ENCODE measurements around the gene USP17L17.
"Not testable (repeated sequence)": the region's sequence is repeated elsewhere in the genome, so short reads cannot be mapped to it uniquely, and the experiment has no call there.

Gene USP17L17, protein sequence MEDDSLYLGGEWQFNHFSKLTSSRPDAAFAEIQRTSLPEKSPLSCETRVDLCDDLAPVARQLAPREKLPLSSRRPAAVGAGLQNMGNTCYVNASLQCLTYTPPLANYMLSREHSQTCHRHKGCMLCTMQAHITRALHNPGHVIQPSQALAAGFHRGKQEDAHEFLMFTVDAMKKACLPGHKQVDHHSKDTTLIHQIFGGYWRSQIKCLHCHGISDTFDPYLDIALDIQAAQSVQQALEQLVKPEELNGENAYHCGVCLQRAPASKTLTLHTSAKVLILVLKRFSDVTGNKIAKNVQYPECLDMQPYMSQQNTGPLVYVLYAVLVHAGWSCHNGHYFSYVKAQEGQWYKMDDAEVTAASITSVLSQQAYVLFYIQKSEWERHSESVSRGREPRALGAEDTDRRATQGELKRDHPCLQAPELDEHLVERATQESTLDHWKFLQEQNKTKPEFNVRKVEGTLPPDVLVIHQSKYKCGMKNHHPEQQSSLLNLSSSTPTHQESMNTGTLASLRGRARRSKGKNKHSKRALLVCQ

DNA sequence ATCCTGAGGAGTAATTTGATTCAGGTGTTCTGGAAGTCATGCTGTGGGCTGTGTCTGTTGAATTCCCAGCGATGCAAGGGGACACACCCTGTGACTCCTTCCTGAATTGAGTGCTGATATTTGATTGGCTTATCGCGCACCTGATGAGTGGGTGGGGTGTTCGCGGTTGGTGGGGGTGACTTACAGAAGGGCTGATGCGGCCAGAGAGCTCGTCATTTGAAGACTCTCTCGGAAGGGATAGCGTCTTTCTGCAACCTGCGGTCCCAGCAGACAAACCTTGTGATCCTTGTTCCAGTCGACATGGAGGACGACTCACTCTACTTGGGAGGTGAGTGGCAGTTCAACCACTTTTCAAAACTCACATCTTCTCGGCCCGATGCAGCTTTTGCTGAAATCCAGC is at the start of gene USP17L17:
Gene USP17L17 (plus strand): TSS at position 301 of the 400 bp plus-strand sequence. CDS start 0 bp downstream, at position 301.
- H3K4me3 ChIP-seq (ENCODE audit: low read depth, low read length); in situ Hi-C loops (cut with HindIII; ENCODE audit: low sequenced_read_pairs); DNase-seq (ENCODE audit: low read depth, low spot score): not testable (repeated sequence)

DNA sequence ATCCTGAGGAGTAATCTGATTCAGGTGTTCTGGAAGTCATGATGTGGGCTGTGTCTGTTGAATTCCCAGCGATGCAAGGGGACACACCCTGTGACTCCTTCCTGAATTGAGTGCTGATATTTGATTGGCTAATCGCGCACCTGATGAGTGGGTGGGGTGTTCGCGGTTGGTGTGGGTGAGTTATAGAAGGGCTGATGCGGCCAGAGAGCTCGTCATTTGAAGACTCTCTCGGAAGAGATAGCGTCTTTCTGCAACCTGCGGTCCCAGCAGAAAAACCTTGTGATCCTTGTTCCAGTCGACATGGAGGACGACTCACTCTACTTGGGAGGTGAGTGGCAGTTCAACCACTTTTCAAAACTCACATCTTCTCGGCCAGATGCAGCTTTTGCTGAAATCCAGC is 33.3 kb upstream of the USP17L17 start, which contains the start of gene USP17L10:
Gene USP17L10 (plus strand): TSS at position 301 of the 400 bp plus-strand sequence. CDS start 0 bp downstream, at position 301.
- H3K4me3 ChIP-seq (ENCODE audit: low read depth, low read length); DNase-seq (ENCODE audit: low read depth, low spot score); in situ Hi-C loops (cut with HindIII; ENCODE audit: low sequenced_read_pairs): not testable (repeated sequence)

DNA sequence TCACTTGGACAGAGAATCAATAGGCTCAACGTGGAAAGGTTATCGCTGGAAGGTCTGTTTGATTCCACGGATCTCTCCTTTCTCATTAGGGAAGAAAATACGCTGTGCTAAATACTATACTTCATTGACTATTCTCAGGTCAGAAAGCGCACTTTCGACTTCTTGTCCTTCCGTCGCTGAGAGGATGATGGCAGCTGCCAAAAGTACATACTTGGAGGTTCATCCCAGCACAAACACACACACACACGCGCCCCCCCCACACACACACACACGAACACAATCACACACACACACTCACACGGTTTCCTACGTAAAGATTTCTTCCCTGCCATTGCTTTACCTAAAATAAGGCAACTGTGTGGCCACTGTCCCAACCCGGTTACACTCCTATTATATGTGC is 29.0 kb upstream of the USP17L17 start:
- H3K4me3 ChIP-seq (ENCODE audit: low read depth, low read length); DNase-seq (ENCODE audit: low read depth, low spot score); in situ Hi-C loops (cut with HindIII; ENCODE audit: low sequenced_read_pairs): not testable (repeated sequence)

DNA sequence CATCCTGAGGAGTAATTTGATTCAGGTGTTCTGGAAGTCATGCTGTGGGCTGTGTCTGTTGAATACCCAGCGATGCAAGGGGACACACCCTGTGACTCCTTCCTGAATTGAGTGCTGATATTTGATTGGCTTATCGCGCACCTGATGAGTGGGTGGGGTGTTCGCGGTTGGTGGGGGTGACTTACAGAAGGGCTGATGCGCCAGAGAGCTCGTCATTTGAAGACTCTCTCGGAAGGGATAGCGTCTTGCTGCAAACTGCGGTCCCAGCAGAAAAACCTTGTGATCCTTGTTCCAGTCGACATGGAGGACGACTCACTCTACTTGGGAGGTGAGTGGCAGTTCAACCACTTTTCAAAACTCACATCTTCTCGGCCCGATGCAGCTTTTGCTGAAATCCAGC is 28.6 kb upstream of the USP17L17 start, which contains the start of gene USP17L11:
Gene USP17L11 (plus strand): TSS at position 301 of the 400 bp plus-strand sequence. CDS start 0 bp downstream, at position 301.
- H3K4me3 ChIP-seq (ENCODE audit: low read depth, low read length); in situ Hi-C loops (cut with HindIII; ENCODE audit: low sequenced_read_pairs); DNase-seq (ENCODE audit: low read depth, low spot score): not testable (repeated sequence)

DNA sequence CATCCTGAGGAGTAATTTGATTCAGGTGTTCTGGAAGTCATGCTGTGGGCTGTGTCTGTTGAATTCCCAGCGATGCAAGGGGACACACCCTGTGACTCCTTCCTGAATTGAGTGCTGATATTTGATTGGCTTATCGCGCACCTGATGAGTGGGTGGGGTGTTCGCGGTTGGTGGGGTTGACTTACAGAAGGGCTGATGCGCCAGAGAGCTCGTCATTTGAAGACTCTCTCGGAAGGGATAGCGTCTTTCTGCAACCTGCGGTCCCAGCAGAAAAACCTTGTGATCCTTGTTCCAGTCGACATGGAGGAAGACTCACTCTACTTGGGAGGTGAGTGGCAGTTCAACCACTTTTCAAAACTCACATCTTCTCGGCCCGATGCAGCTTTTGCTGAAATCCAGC is 23.8 kb upstream of the USP17L17 start, which contains the start of gene USP17L12:
Gene USP17L12 (plus strand): TSS at position 301 of the 400 bp plus-strand sequence. CDS start 0 bp downstream, at position 301.
- in situ Hi-C loops (cut with HindIII; ENCODE audit: low sequenced_read_pairs): not testable (repeated sequence)

DNA sequence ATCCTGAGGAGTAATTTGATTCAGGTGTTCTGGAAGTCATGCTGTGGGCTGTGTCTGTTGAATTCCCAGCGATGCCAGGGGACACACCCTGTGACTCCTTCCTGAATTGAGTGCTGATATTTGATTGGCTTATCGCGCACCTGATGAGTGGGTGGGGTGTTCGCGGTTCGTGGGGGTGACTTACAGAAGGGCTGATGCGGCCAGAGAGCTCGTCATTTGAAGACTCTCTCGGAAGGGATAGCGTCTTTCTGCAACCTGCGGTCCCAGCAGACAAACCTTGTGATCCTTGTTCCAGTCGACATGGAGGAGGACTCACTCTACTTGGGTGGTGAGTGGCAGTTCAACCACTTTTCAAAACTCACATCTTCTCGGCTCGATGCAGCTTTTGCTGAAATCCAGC is 19.1 kb upstream of the USP17L17 start, which contains the start of gene USP17L13:
Gene USP17L13 (plus strand): TSS at position 301 of the 400 bp plus-strand sequence. CDS start 0 bp downstream, at position 301.
- DNase-seq (ENCODE audit: low read depth, low spot score); in situ Hi-C loops (cut with HindIII; ENCODE audit: low sequenced_read_pairs); H3K4me3 ChIP-seq (ENCODE audit: low read depth, low read length): not testable (repeated sequence)

More for the DNA sequence above, 23.8 kb upstream of the USP17L17 start, which contains the start of gene USP17L12:
- H3K4me3 ChIP-seq (ENCODE audit: low read depth, low read length); DNase-seq (ENCODE audit: low read depth, low spot score): not testable (repeated sequence)

DNA sequence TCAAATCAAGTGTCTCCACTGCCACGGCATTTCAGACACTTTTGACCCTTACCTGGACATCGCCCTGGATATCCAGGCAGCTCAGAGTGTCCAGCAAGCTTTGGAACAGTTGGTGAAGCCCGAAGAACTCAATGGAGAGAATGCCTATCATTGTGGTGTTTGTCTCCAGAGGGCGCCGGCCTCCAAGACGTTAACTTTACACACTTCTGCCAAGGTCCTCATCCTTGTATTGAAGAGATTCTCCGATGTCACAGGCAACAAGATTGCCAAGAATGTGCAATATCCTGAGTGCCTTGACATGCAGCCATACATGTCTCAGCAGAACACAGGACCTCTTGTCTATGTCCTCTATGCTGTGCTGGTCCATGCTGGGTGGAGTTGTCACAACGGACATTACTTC is 13.4 kb upstream of the USP17L17 start:
- in situ Hi-C loops (cut with HindIII; ENCODE audit: low sequenced_read_pairs); H3K4me3 ChIP-seq (ENCODE audit: low read depth, low read length); DNase-seq (ENCODE audit: low read depth, low spot score): not testable (repeated sequence)

DNA sequence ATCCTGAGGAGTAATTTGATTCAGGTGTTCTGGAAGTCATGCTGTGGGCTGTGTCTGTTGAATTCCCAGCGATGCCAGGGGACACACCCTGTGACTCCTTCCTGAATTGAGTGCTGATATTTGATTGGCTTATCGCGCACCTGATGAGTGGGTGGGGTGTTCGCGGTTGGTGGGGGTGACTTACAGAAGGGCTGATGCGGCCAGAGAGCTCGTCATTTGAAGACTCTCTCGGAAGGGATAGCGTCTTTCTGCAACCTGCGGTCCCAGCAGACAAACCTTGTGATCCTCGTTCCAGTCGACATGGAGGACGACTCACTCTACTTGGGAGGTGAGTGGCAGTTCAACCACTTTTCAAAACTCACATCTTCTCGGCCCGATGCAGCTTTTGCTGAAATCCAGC is 9.6 kb upstream of the USP17L17 start, which contains the start of gene USP17L15:
Gene USP17L15 (plus strand): TSS at position 301 of the 400 bp plus-strand sequence. CDS start 0 bp downstream, at position 301.
- H3K4me3 ChIP-seq (ENCODE audit: low read depth, low read length); in situ Hi-C loops (cut with HindIII; ENCODE audit: low sequenced_read_pairs); DNase-seq (ENCODE audit: low read depth, low spot score): not testable (repeated sequence)

DNA sequence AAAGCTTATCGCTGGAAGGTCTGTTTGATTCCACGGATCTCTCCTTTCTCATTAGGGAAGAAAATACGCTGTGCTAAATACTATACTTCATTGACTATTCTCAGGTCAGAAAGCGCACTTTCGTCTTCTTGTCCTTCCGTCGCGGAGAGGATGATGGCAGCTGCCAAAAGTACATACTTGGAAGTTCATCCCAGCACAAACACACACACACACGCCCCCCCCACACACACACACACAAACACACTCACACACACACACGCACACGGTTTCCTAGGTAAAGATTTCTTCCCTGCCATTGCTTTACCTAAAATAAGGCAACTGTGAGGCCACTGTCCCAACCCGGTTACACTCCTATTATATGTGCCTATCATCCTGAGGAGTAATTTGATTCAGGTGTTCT is 5.2 kb upstream of the USP17L17 start:
- in situ Hi-C loops (cut with HindIII; ENCODE audit: low sequenced_read_pairs); DNase-seq (ENCODE audit: low read depth, low spot score); H3K4me3 ChIP-seq (ENCODE audit: low read depth, low read length): not testable (repeated sequence)

DNA sequence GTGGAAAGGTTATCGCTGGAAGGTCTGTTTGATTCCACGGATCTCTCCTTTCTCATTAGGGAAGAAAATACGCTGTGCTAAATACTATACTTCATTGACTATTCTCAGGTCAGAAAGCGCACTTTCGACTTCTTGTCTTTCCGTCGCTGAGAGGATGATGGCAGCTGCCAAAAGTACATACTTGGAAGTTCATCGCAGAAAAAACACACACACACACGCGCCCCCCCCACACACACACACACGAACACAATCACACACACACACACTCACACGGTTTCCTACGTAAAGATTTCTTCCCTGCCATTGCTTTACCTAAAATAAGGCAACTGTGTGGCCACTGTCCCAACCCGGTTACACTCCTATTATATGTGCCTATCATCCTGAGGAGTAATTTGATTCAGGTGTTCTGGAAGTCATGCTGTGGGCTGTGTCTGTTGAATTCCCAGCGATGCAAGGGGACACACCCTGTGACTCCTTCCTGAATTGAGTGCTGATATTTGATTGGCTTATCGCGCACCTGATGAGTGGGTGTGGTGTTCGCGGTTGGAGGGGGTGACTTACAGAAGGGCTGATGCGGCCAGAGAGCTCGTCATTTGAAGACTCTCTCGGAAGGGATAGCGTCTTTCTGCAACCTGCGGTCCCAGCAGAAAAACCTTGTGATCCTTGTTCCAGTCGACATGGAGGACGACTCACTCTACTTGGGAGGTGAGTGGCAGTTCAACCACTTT is 4.4 kb downstream of the USP17L17 start, which contains the start of gene USP17L18:
Gene USP17L18 (plus strand): TSS at position 678 of the 728 bp plus-strand sequence. CDS start 0 bp downstream, at position 678.
- H3K4me3 ChIP-seq (ENCODE audit: low read depth, low read length); in situ Hi-C loops (cut with HindIII; ENCODE audit: low sequenced_read_pairs): not testable (repeated sequence)
- DNase-seq (ENCODE audit: low read depth, low spot score): peak; percentile 5

DNA sequence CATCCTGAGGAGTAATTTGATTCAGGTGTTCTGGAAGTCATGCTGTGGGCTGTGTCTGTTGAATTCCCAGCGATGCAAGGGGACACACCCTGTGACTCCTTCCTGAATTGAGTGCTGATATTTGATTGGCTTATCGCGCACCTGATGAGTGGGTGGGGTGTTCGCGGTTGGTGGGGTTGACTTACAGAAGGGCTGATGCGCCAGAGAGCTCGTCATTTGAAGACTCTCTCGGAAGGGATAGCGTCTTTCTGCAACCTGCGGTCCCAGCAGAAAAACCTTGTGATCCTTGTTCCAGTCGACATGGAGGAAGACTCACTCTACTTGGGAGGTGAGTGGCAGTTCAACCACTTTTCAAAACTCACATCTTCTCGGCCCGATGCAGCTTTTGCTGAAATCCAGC is 9.4 kb downstream of the USP17L17 start, which contains the start of gene USP17L19:
Gene USP17L19 (plus strand): TSS at position 301 of the 400 bp plus-strand sequence. CDS start 0 bp downstream, at position 301.
- DNase-seq (ENCODE audit: low read depth, low spot score); in situ Hi-C loops (cut with HindIII; ENCODE audit: low sequenced_read_pairs); H3K4me3 ChIP-seq (ENCODE audit: low read depth, low read length): not testable (repeated sequence)

DNA sequence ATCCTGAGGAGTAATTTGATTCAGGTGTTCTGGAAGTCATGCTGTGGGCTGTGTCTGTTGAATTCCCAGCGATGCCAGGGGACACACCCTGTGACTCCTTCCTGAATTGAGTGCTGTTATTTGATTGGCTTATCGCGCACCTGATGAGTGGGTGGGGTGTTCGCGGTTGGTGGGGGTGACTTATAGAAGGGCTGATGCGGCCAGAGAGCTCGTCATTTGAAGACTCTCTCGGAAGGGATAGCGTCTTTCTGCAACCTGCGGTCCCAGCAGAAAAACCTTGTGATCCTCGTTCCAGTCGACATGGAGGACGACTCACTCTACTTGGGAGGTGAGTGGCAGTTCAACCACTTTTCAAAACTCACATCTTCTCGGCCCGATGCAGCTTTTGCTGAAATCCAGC is 14.1 kb downstream of the USP17L17 start, which contains the start of gene USP17L20:
Gene USP17L20 (plus strand): TSS at position 301 of the 400 bp plus-strand sequence. CDS start 0 bp downstream, at position 301.
- DNase-seq (ENCODE audit: low read depth, low spot score); in situ Hi-C loops (cut with HindIII; ENCODE audit: low sequenced_read_pairs); H3K4me3 ChIP-seq (ENCODE audit: low read depth, low read length): not testable (repeated sequence)

DNA sequence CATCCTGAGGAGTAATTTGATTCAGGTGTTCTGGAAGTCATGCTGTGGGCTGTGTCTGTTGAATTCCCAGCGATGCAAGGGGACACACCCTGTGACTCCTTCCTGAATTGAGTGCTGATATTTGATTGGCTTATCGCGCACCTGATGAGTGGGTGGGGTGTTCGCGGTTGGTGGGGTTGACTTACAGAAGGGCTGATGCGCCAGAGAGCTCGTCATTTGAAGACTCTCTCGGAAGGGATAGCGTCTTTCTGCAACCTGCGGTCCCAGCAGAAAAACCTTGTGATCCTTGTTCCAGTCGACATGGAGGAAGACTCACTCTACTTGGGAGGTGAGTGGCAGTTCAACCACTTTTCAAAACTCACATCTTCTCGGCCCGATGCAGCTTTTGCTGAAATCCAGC is 18.9 kb downstream of the USP17L17 start, which contains the start of gene USP17L21:
Gene USP17L21 (plus strand): TSS at position 301 of the 400 bp plus-strand sequence. CDS start 0 bp downstream, at position 301.
- H3K4me3 ChIP-seq (ENCODE audit: low read depth, low read length); DNase-seq (ENCODE audit: low read depth, low spot score); in situ Hi-C loops (cut with HindIII; ENCODE audit: low sequenced_read_pairs): not testable (repeated sequence)

DNA sequence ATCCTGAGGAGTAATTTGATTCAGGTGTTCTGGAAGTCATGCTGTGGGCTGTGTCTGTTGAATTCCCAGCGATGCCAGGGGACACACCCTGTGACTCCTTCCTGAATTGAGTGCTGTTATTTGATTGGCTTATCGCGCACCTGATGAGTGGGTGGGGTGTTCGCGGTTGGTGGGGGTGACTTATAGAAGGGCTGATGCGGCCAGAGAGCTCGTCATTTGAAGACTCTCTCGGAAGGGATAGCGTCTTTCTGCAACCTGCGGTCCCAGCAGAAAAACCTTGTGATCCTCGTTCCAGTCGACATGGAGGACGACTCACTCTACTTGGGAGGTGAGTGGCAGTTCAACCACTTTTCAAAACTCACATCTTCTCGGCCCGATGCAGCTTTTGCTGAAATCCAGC is 23.6 kb downstream of the USP17L17 start, which contains the start of gene USP17L22:
Gene USP17L22 (plus strand): TSS at position 301 of the 400 bp plus-strand sequence. CDS start 0 bp downstream, at position 301.
- H3K4me3 ChIP-seq (ENCODE audit: low read depth, low read length); DNase-seq (ENCODE audit: low read depth, low spot score); in situ Hi-C loops (cut with HindIII; ENCODE audit: low sequenced_read_pairs): not testable (repeated sequence)

DNA sequence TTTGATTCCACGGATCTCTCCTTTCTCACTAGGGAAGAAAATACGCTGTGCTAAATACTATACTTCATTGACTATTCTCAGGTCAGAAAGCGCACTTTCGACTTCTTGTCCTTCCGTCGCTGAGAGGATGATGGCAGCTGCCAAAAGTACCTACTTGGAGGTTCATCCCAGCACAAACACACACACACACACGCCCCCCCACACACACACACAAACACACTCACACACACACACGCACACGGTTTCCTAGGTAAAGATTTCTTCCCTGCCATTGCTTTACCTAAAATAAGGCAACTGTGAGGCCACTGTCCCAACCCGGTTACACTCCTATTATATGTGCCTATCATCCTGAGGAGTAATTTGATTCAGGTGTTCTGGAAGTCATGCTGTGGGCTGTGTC is 28.0 kb downstream of the USP17L17 start:
- in situ Hi-C loops (cut with HindIII; ENCODE audit: low sequenced_read_pairs); H3K4me3 ChIP-seq (ENCODE audit: low read depth, low read length); DNase-seq (ENCODE audit: low read depth, low spot score): not testable (repeated sequence)
